ENCODE data around the gene SIRPA. TPM values are rescaled to one million over a fixed set of nuclear protein-coding genes. Genes with fewer than 3 reads are reported as not detected.
"Not testable (repeated sequence)": the region's sequence is repeated elsewhere in the genome, so short reads cannot be mapped to it uniquely, and the experiment has no call there.

SIRPA gene
- total RNA-seq, 2 donors from 2014 or later = 39.7 to 42.1 TPM

GRCh38 chr20:1898482-1899240 lies 3.5 kb downstream of the SIRPA start:
- intact Hi-C loops (cut with DNase I) = loop anchor here in 1 of 2 donors (10.0 kb wide), 1 partner anchor 94 kb away; no protein-coding TSS in a partner anchor
- no peak for DNase-seq (ENCODE audit: low spot score)

GRCh38 chr20:1899241-1899525 lies 4.0 kb downstream of the SIRPA start:
- intact Hi-C loops (cut with DNase I) = loop anchor here in 1 of 2 donors (10.0 kb wide), 1 partner anchor 94 kb away; no protein-coding TSS in a partner anchor
- DNase-seq (ENCODE audit: low spot score) = no peak

- intact Hi-C loops (cut with DNase I) = no loop called here
- DNase-seq (ENCODE audit: low spot score) = peak; percentile 88
These were observed 5.2 kb downstream of the SIRPA start for GRCh38 chr20:1900321-1900801.

- DNase-seq (ENCODE audit: low spot score) = no peak
- intact Hi-C loops (cut with DNase I) = no loop called here
These were observed 6.5 kb downstream of the SIRPA start for GRCh38 chr20:1901704-1902103.

- intact Hi-C loops (cut with DNase I) = no loop called here
- no peak for DNase-seq (ENCODE audit: low spot score)
These were observed 7.0 kb downstream of the SIRPA start for GRCh38 chr20:1902188-1902587.

GRCh38 chr20:1904135-1904534 lies 8.9 kb downstream of the SIRPA start:
- DNase-seq (ENCODE audit: low spot score) = no peak
- intact Hi-C loops (cut with DNase I) = no loop called here

- DNase-seq (ENCODE audit: low spot score) = no peak
- intact Hi-C loops (cut with DNase I) = no loop called here
These were observed 9.8 kb downstream of the SIRPA start for GRCh38 chr20:1905009-1905408.

- DNase-seq (ENCODE audit: low spot score) = no peak
- intact Hi-C loops (cut with DNase I) = no loop called here
These were observed 10.5 kb downstream of the SIRPA start for GRCh38 chr20:1905693-1906092.

- no peak for DNase-seq (ENCODE audit: low spot score)
- intact Hi-C loops (cut with DNase I) = no loop called here
These were observed 11.3 kb downstream of the SIRPA start for GRCh38 chr20:1906361-1907051.

- intact Hi-C loops (cut with DNase I) = no loop called here
- no peak for DNase-seq (ENCODE audit: low spot score)
These were observed 12.4 kb downstream of the SIRPA start for GRCh38 chr20:1907586-1907985.

- no peak for DNase-seq (ENCODE audit: low spot score)
- intact Hi-C loops (cut with DNase I) = no loop called here
These were observed 13.0 kb downstream of the SIRPA start for GRCh38 chr20:1908191-1908590.

GRCh38 chr20:1909097-1909496 lies 13.9 kb downstream of the SIRPA start:
- intact Hi-C loops (cut with DNase I) = no loop called here
- no peak for DNase-seq (ENCODE audit: low spot score)

GRCh38 chr20:1911536-1911935 lies 16.3 kb downstream of the SIRPA start:
- intact Hi-C loops (cut with DNase I) = no loop called here
- no peak for DNase-seq (ENCODE audit: low spot score)

GRCh38 chr20:1912053-1912452 lies 16.8 kb downstream of the SIRPA start:
- no peak for DNase-seq (ENCODE audit: low spot score)

GRCh38 chr20:1912646-1913045 lies 17.4 kb downstream of the SIRPA start:
- intact Hi-C loops (cut with DNase I) = no loop called here
- no peak for DNase-seq (ENCODE audit: low spot score)

More at GRCh38 chr20:1912053-1912452, 16.8 kb downstream of the SIRPA start:
- intact Hi-C loops (cut with DNase I) = no loop called here

- intact Hi-C loops (cut with DNase I) = not testable (repeated sequence)
These were observed 20.0 kb downstream of the SIRPA start for GRCh38 chr20:1915233-1915632.

GRCh38 chr20:1915725-1916124 lies 20.5 kb downstream of the SIRPA start:
- intact Hi-C loops (cut with DNase I) = no loop called here
- DNase-seq (ENCODE audit: low spot score) = no peak

More at GRCh38 chr20:1915233-1915632, 20.0 kb downstream of the SIRPA start:
- not testable (repeated sequence) for DNase-seq (ENCODE audit: low spot score)

- DNase-seq (ENCODE audit: low spot score) = no peak
- intact Hi-C loops (cut with DNase I) = no loop called here
These were observed 22.6 kb downstream of the SIRPA start for GRCh38 chr20:1917786-1918185.

GRCh38 chr20:1918491-1919165 lies 23.4 kb downstream of the SIRPA start:
- DNase-seq (ENCODE audit: low spot score) = no peak
- intact Hi-C loops (cut with DNase I) = no loop called here

- intact Hi-C loops (cut with DNase I) = no loop called here
These were observed 25.0 kb downstream of the SIRPA start for GRCh38 chr20:1920252-1920651.

More at GRCh38 chr20:1920252-1920651, 25.0 kb downstream of the SIRPA start:
- DNase-seq (ENCODE audit: low spot score) = no peak

All from posterior vena cava (tissue), 2 donors.